Measurements from ENCODE around the gene MKNK1.

- TF ChIP-seq CTCF (conservative IDR thresholded peaks at IDR 0.05; ENCODE audit: low read length) = no peak
- no peak for TF ChIP-seq EZH2phosphoT487 (IDR thresholded peaks at IDR 0.05; ENCODE audit: borderline replicate concordance)
Measured at GRCh38 chr1:46522184-46522968, 81.7 kb downstream of the MKNK1 start.
